Adipocyte (in vitro differentiated cells): Measurements from ENCODE around the gene HIF1AN.
"Not testable (repeated sequence)": the region's sequence is repeated elsewhere in the genome, so short reads cannot be mapped to it uniquely, and the experiment has no call there.

ENCODE experiments used
- DNase-seq: peaks from one replicate; pipeline ENCODE4 v3.0.0-alpha.2; 2015; ENCODE audit warnings: low read depth
- H3K27me3 ChIP-seq: replicated peaks from 2 replicates; pipeline ENCODE4 v1.7.0; 2013; ENCODE audit warnings: mild to moderate bottlenecking, low read length, moderate library complexity; ENCODE audit not compliant: control insufficient read depth, insufficient read depth
- H3K36me3 ChIP-seq: 2 replicates; pipeline ENCODE4 v1.7.0; 2013; ENCODE audit warnings: low read length, mild to moderate bottlenecking, moderate library complexity; ENCODE audit not compliant: control insufficient read depth, insufficient read depth, severe bottlenecking
- H3K4me1 ChIP-seq: 2 replicates; pipeline ENCODE4 v1.7.0; 2013; ENCODE audit warnings: mild to moderate bottlenecking, low read length, moderate library complexity; ENCODE audit not compliant: control insufficient read depth, insufficient read depth
- H3K4me3 ChIP-seq: 2 replicates; pipeline ENCODE4 v1.7.0; 2013; ENCODE audit warnings: mild to moderate bottlenecking, low read length, moderate library complexity
- H3K9ac ChIP-seq: 2 replicates; pipeline ENCODE4 v1.7.0; 2013; ENCODE audit warnings: mild to moderate bottlenecking, low read length, moderate library complexity
- H3K9me3 ChIP-seq: 2 replicates; pipeline ENCODE4 v1.7.0; 2013; ENCODE audit warnings: mild to moderate bottlenecking, low read length, moderate library complexity; ENCODE audit not compliant: control insufficient read depth

The HIF1AN gene

DNA sequence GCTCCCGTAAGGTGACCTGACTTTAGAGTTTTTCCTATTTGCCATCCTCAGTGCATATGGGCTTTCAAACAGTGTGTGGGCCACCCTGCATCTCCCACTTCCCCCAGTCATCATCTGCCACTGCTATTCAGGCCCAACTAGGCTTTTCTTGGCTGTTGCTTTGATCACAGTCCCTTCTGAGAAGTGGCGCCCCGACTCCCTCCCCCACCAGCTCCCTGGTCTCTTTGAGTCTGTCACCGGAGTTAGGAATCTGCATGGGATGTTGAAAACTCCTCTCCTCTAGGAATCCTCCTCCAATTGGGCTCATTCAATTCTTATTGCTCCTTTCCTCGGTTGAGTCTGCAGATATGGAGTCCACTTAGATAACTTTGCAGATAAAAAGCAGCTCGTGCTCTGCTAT is 32.1 kb downstream of the HIF1AN start:
- Histone ChIP-seq H3K27me3 (peaks cover 69% of the 10 kb centered on the region), H3K9ac (no peak overlapping the region), H3K4me3 (no peak overlapping the region), H3K9me3 (no peaks in the 10 kb centered on the region), H3K36me3 (no peaks in the 10 kb centered on the region), H3K4me1 (no peaks in the 10 kb centered on the region)
- no peak for DNase-seq

DNA sequence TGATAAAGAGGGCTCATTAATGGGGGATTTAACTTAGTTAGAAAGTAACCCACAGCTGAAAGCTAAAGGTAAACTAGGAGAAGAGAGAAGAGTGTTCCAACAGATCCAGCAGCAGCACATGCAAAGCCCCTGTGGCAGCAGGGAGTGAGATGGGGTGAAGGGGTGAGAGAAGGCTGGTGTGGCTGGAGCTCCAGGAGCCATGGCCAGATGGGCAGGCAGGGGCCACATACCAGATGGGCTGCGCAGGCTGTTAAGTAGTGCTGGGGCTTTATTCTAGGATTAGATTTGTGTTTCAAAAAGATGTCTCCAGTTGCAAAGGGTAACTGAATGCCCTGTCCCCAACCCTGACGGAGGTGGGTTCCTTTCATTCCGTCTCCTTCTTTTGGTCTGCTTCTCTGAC is 33.2 kb downstream of the HIF1AN start:
- no peak for DNase-seq
- no peak overlapping the region for H3K9ac ChIP-seq
- no peak overlapping the region for H3K4me3 ChIP-seq
- no peaks in the 10 kb centered on the region for H3K9me3 ChIP-seq
- no peaks in the 10 kb centered on the region for H3K36me3 ChIP-seq
- no peaks in the 10 kb centered on the region for H3K4me1 ChIP-seq
- peaks cover 68% of the 10 kb centered on the region for H3K27me3 ChIP-seq

DNA sequence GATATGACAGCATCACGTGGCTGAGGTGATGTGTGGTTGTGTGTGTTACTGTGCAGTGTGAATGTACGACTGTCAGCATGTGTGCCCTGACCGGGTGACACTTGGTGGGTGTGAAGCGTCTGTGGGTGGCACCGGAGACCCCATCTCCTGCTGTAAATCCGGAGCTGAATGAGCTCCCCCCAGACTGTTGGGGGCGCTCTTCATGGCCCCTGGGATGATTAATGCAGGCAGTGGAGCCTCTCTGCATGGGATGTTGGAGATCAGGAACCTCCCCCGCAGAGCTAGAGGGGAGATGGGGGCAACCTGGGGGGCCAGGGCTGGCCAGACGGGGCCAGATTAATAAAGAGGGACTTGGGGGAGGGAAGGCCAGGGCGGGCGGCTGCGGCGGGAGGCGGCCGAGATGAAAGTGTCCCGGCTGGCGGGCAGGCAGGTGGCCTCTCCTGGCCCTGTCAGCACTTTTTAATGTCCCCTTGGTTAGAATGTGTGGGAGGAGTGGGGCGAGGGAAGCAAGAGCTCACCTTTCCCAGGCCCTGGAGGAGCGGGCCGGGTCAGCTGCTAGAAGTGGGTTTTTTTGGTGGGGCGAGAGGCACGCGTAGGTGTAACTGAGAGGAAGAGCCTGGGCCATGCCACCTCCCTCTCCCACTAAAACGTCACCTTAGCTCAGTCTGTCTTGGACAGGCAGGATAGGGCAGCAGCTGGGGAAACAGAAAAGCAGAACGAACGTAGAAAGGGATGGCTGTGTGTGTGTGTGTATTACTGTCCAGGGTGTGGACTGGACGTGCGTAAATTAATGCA is 34.1 kb downstream of the HIF1AN start:
- H3K4me3 ChIP-seq, result no peak overlapping the region
- no peaks in the 10 kb centered on the region for H3K9me3 ChIP-seq
- no peaks in the 10 kb centered on the region for H3K4me1 ChIP-seq
- H3K9ac ChIP-seq, result no peak overlapping the region
- H3K27me3 ChIP-seq, result peaks cover 72% of the 10 kb centered on the region
- no peak for DNase-seq
- no peaks in the 10 kb centered on the region for H3K36me3 ChIP-seq

- DNase-seq, result no peak
- H3K4me1 ChIP-seq, result no peaks in the 10 kb centered on the region
- H3K9me3 ChIP-seq, result no peaks in the 10 kb centered on the region
- no peak overlapping the region for H3K4me3 ChIP-seq
- no peaks in the 10 kb centered on the region for H3K36me3 ChIP-seq
- no peak overlapping the region for H3K9ac ChIP-seq
- peaks cover 67% of the 10 kb centered on the region for H3K27me3 ChIP-seq
These were observed 34.8 kb downstream of the HIF1AN start for GRCh38 chr10:100570506-100570905.

DNA sequence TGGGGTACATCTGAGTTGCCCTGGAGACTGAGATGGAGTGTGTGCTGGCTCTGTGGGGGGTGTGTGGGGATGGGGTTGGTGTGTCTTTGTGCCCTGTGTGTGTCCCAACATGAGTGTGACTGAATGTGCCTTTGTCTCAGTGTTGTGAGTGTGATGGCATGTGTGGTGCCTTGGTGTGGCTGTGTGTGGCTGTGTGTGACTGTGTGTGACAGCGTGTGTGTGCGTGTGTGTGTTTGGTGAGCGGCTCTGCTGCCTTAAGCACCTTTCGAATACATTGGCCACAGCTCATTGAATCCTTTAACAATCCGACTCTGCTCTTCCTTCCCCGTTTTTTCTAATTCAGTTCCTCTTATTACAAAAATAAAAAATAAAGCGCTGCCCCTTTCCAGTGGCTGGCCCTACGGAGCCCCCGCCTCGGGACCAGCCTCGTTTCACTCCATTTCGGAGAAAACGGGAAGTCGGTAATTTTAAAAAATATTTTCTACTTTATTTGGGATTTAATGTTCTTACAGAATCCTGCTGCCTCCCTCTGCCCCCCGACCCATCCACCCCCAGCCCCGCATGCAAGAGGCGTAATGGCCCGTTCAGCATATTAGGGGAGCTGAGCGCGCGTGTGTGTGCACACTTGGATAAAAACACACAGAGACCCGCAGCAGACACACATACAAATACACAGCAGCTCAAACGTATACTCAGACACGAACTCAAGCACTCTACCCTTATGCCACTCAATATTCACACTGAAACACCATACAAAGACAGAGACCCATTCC is 35.5 kb downstream of the HIF1AN start:
- no peak overlapping the region for H3K4me3 ChIP-seq
- DNase-seq, result no peak
- no peaks in the 10 kb centered on the region for H3K36me3 ChIP-seq
- no peaks in the 10 kb centered on the region for H3K9me3 ChIP-seq
- no peaks in the 10 kb centered on the region for H3K4me1 ChIP-seq
- H3K27me3 ChIP-seq, result peaks cover 59% of the 10 kb centered on the region
- H3K9ac ChIP-seq, result no peak overlapping the region

DNA sequence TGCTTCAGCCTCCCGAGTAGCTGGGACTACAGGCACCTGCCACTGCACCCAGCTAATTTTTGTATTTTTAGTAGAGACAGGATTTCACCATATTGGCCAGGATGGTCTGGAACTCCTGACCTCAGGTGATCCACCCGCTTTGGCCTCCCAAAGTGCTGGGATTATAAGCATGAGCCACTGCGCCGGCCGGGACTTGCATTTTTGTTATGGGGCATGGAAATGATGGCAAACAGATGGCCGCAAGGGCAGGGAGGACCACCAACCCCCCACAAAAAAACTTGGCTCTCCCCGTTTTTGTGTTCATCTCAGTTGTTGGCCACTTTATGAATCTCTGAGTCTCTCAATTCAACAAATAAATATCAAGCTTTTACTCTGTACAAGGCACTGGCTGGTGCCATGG is 39.4 kb downstream of the HIF1AN start:
- not testable (repeated sequence) for H3K36me3 ChIP-seq, H3K9me3 ChIP-seq, DNase-seq, H3K4me3 ChIP-seq, H3K9ac ChIP-seq, H3K4me1 ChIP-seq
- peaks cover 60% of the 10 kb centered on the region for H3K27me3 ChIP-seq

- no peaks in the 10 kb centered on the region for H3K4me1 ChIP-seq
- no peaks in the 10 kb centered on the region for H3K9me3 ChIP-seq
- no peak overlapping the region for H3K9ac ChIP-seq
- peaks cover 60% of the 10 kb centered on the region for H3K27me3 ChIP-seq
- no peak for DNase-seq
- no peaks in the 10 kb centered on the region for H3K36me3 ChIP-seq
- H3K4me3 ChIP-seq, result no peak overlapping the region
These were observed 40.0 kb downstream of the HIF1AN start for GRCh38 chr10:100575585-100576281.

- Histone ChIP-seq H3K36me3 (no peaks in the 10 kb centered on the region), H3K9me3 (peaks cover 1% of the 10 kb centered on the region), H3K9ac (no peak overlapping the region), H3K4me3 (no peak overlapping the region), H3K4me1 (no peaks in the 10 kb centered on the region), H3K27me3 (peaks cover 59% of the 10 kb centered on the region)
- no peak for DNase-seq
These were observed 40.5 kb downstream of the HIF1AN start for GRCh38 chr10:100576282-100576635.

GRCh38 chr10:100579261-100580090 is 43.7 kb downstream of the HIF1AN start:
- peaks cover 10% of the 10 kb centered on the region for H3K9me3 ChIP-seq
- H3K36me3 ChIP-seq, result no peaks in the 10 kb centered on the region
- no peak overlapping the region for H3K9ac ChIP-seq
- no peak overlapping the region for H3K4me3 ChIP-seq
- H3K27me3 ChIP-seq, result peaks cover 59% of the 10 kb centered on the region
- no peak for DNase-seq
- no peaks in the 10 kb centered on the region for H3K4me1 ChIP-seq

GRCh38 chr10:100586959-100587358 is 51.2 kb downstream of the HIF1AN start:
- Histone ChIP-seq H3K9me3 (peaks cover 29% of the 10 kb centered on the region), H3K4me1 (no peaks in the 10 kb centered on the region), H3K27me3 (peaks cover 45% of the 10 kb centered on the region), H3K9ac (no peak overlapping the region), H3K4me3 (no peak overlapping the region), H3K36me3 (no peaks in the 10 kb centered on the region)
- no peak for DNase-seq

DNA sequence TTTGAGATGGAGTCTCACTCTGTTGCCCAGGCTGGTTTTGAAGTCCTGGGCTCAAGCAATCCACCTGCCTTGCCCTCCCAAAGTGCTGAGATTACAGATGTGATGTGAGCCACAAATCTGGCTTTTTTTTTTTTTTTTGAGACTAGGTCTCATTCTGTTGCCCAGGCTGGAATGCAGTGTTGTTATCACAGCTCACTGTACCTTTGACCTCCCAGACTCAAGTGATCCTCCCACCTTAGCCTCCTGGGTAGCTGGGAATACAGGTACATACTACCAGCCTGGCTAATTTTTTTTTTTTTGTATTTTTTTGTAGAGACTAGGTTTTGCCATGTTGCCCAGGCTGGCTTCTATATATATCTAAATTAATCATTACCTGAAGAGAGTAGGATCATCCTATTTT is 62.4 kb downstream of the HIF1AN start:
- peaks cover 35% of the 10 kb centered on the region for H3K27me3 ChIP-seq
- no peaks in the 10 kb centered on the region for H3K4me1 ChIP-seq
- H3K9me3 ChIP-seq, result no peaks in the 10 kb centered on the region
- DNase-seq, result no peak
- no peak overlapping the region for H3K4me3 ChIP-seq
- no peaks in the 10 kb centered on the region for H3K36me3 ChIP-seq
- H3K9ac ChIP-seq, result no peak overlapping the region
